Panc1 (cell line): ENCODE measurements around the gene WNT7A. TPM values are rescaled to one million over a fixed set of nuclear protein-coding genes. Genes with fewer than 3 reads are reported as not detected.

Experiments
- ATAC-seq: fragments of 200-7000 bp; cut with Tn5 transposase; 2 replicates; pipeline ENCODE4 v1.9.1; 2020; ENCODE audit warnings: mild to moderate bottlenecking, moderate library complexity
- BruUV-seq: library from RNA; stranded (reverse); fragments of 400-500 nt; replicated peaks from 2 replicates; lab custom pipeline; 2021; lab: Mats Ljungman, UMichigan
- CTCF ChIA-PET: fragments of 300-600 bp; sonication (Branson Sonifier 250); formaldehyde crosslinking; loops from one replicate; lab custom pipeline; 2022; ENCODE audit warnings: antibody characterized with exemption; lab: Charles Lee
- POLR2A ChIA-PET: fragments of 300-600 bp; sonication (Branson Sonifier 250); formaldehyde crosslinking; loops from one replicate; lab custom pipeline; 2022; ENCODE audit warnings: antibody characterized with exemption; lab: Charles Lee
- DNase-seq: peaks from one replicate; pipeline ENCODE4 v3.0.0-alpha.2; 2010; ENCODE audit warnings: low read depth, low spot score
- H3K27ac ChIP-seq: 2 replicates; pipeline ENCODE4 v1.5.1; 2011; ENCODE audit warnings: mild to moderate bottlenecking, low read length, inconsistent platforms
- H3K27me3 ChIP-seq: fragments of 200-500 bp; sonication (Bioruptor generic); 2 replicates; pipeline ENCODE4 v1.6.0; 2014; ENCODE audit warnings: low read length, inconsistent platforms; ENCODE audit not compliant: control insufficient read depth, insufficient read depth
- H3K36me3 ChIP-seq: fragments of 200-500 bp; sonication (Bioruptor generic); 2 replicates; pipeline ENCODE4 v1.5.1; 2014; ENCODE audit warnings: inconsistent platforms, mild to moderate bottlenecking, low read length, moderate library complexity; ENCODE audit not compliant: control insufficient read depth, insufficient read depth
- H3K4me1 ChIP-seq: 2 replicates; pipeline ENCODE4 v1.5.1; 2011; ENCODE audit warnings: inconsistent platforms, mild to moderate bottlenecking, low read length, moderate library complexity; ENCODE audit not compliant: control insufficient read depth, insufficient read depth
- H3K4me3 ChIP-seq, 2 experiments: 2 replicates each; pipeline ENCODE4 v1.5.1; 2011 to 2012; ENCODE audit warnings: low read depth in 2 of 2, low read length in 2 of 2, mild to moderate bottlenecking in 2 of 2, inconsistent platforms in 1 of 2, moderate library complexity in 1 of 2
- H3K9me3 ChIP-seq: fragments of 200-500 bp; sonication (Bioruptor generic); 2 replicates; pipeline ENCODE4 v1.5.1; 2014; ENCODE audit warnings: low read depth, mild to moderate bottlenecking, inconsistent platforms, low read length, moderate library complexity; ENCODE audit not compliant: control insufficient read depth, insufficient read depth
- CTCF ChIP-seq: fragments of 450-650 bp; IDR thresholded peaks from 2 replicates; pipeline ENCODE4 v1.5.1; 2017; ENCODE audit warnings: mild to moderate bottlenecking
- POLR2AphosphoS5 ChIP-seq: IDR thresholded peaks from 2 replicates; pipeline ENCODE4 v1.6.1; 2012; ENCODE audit warnings: mild to moderate bottlenecking, low read depth, low read length, moderate library complexity
- REST ChIP-seq, 2 experiments: IDR thresholded peaks; 2 replicates each; pipeline ENCODE4 v1.6.1; 2011 to 2012; ENCODE audit warnings: low read depth in 2 of 2, control low read depth in 1 of 2, low read length in 1 of 2, mild to moderate bottlenecking in 1 of 2, moderate library complexity in 1 of 2; ENCODE audit not compliant: insufficient read depth in 1 of 2
- SIN3A ChIP-seq: IDR thresholded peaks from 2 replicates; pipeline ENCODE4 v1.6.1; 2012; ENCODE audit warnings: low read depth, mild to moderate bottlenecking, low read length, moderate library complexity, borderline replicate concordance; ENCODE audit not compliant: insufficient read depth
- TCF7L2 ChIP-seq: IDR thresholded peaks from 2 replicates; pipeline ENCODE4 v1.6.1; 2011; ENCODE audit warnings: mild to moderate bottlenecking, low read depth, low read length, inconsistent platforms
- in situ Hi-C: cut with HindIII; loops from 2 replicates; pipeline ENCODE4 v1.10.0; 2016; ENCODE audit warnings: low sequenced_read_pairs, low pct_unique_long_range_greater_than_20kb
- intact Hi-C: fragments of 100-400 bp; cut with micrococcal nuclease; formaldehyde crosslinking; loops from one replicate; pipeline ENCODE4 v1.10.0; 2022; ENCODE audit not compliant: unreplicated experiment
- total RNA-seq: library from RNA; stranded (reverse); gene quantifications from one replicate; pipeline ENCODE4 v1.2.1, GENCODE V29; 2021; ENCODE audit not compliant: unreplicated experiment

The WNT7A gene
- total RNA-seq, 1 experiment from 2014 or later = not detected

- POLR2A ChIA-PET = no interaction called here
- DNase-seq = no peak
- CTCF ChIA-PET = no interaction called here
- intact Hi-C loops = no loop called here
- no peaks in the 10 kb centered on the region for H3K36me3 ChIP-seq
- BruUV-seq = no TSS peak
- no peak overlapping the region for H3K4me3 ChIP-seq
- TF ChIP-seq REST (IDR thresholded peaks at IDR 0.05; ENCODE audit: insufficient read depth in 1 of 2, low read depth in 2 of 2, low read length in 1 of 2) (no peak), POLR2AphosphoS5 (no peak), SIN3A (no peak), TCF7L2 (no peak), CTCF (no peak)
- H3K9me3 ChIP-seq = no peaks in the 10 kb centered on the region
- no peaks in the 10 kb centered on the region for H3K4me1 ChIP-seq
- no peaks in the 10 kb centered on the region; the same call in 1 of the 2 replicates for H3K27me3 ChIP-seq
- ATAC-seq = peak; percentile 43; the same call in 1 of the 2 replicates
- no peak overlapping the region for H3K27ac ChIP-seq
- in situ Hi-C loops = no loop called here
Observed at GRCh38 chr3:13791198-13792050, 88.4 kb downstream of the WNT7A start.

GRCh38 chr3:13790376-13791197, 89.3 kb downstream of the WNT7A start:
- BruUV-seq = no TSS peak
- intact Hi-C loops = no loop called here
- CTCF ChIA-PET = no interaction called here
- Histone ChIP-seq H3K27ac (no peak overlapping the region), H3K4me1 (no peaks in the 10 kb centered on the region), H3K4me3 (no peak overlapping the region), H3K9me3 (no peaks in the 10 kb centered on the region), H3K27me3 (no peaks in the 10 kb centered on the region; the same call in 1 of the 2 replicates), H3K36me3 (no peaks in the 10 kb centered on the region)
- in situ Hi-C loops = no loop called here
- TF ChIP-seq TCF7L2 (no peak), CTCF (no peak), REST (IDR thresholded peaks at IDR 0.05; ENCODE audit: insufficient read depth in 1 of 2, low read depth in 2 of 2, low read length in 1 of 2) (no peak), POLR2AphosphoS5 (no peak), SIN3A (no peak)
- ATAC-seq (no peak), DNase-seq (no peak)
- POLR2A ChIA-PET = no interaction called here
